Lower leg skin (tissue), 4 donors: ENCODE results near the gene DNAJC11. TPM values are rescaled to one million over a fixed set of nuclear protein-coding genes. Genes with fewer than 3 reads are reported as not detected.

Experiments
- DNase-seq, 2 donors: peaks; one replicate each; pipeline ENCODE4 v3.0.0-alpha.2; 2019; ENCODE audit warnings: low spot score in 2 of 2
- H3K4me3 ChIP-seq: fragments of 200-600 bp; sonication (generic); 2 replicates; pipeline ENCODE4 v1.5.1; 2017; ENCODE audit warnings: mild to moderate bottlenecking, low read depth; ENCODE audit not compliant: poor library complexity, severe bottlenecking
- POLR2A ChIP-seq, 2 donors: fragments of 450-650 bp; IDR thresholded peaks; one replicate each; pipeline ENCODE4 v1.6.1; 2016 to 2017; ENCODE audit warnings: antibody characterized with exemption in 2 of 2, mild to moderate bottlenecking in 1 of 2, moderate library complexity in 1 of 2
- WGBS, 2 donors: methylation state at CpG; one replicate each; pipeline ENCODE4 v1.1.5; 2018; 5-methylcytosine and 5-hydroxymethylcytosine counted together
- intact Hi-C: fragments of 100-400 bp; cut with DNase I; formaldehyde crosslinking; loops from one replicate; pipeline ENCODE4 v1.15.0; 2023; ENCODE audit warnings: low total_unique reads
- total RNA-seq, 4 donors: library from RNA; depleted of rRNA; stranded (reverse); fragments of >200 nt; gene quantifications; one replicate each; pipeline ENCODE4 v1.1.0, GENCODE V29; 2016
- TF ChIP-seq, protein P1 (sequence below), 3 donors: fragments of 450-650 bp; IDR thresholded peaks; one replicate each; pipeline ENCODE4 v1.5.1; 2016; ENCODE audit warnings: antibody characterized with exemption in 3 of 3, mild to moderate bottlenecking in 3 of 3, moderate library complexity in 2 of 3

DNAJC11 gene
- total RNA-seq, 4 donors from 2014 or later, result 22.1 to 37.1 (median 27.3) TPM

DNA sequence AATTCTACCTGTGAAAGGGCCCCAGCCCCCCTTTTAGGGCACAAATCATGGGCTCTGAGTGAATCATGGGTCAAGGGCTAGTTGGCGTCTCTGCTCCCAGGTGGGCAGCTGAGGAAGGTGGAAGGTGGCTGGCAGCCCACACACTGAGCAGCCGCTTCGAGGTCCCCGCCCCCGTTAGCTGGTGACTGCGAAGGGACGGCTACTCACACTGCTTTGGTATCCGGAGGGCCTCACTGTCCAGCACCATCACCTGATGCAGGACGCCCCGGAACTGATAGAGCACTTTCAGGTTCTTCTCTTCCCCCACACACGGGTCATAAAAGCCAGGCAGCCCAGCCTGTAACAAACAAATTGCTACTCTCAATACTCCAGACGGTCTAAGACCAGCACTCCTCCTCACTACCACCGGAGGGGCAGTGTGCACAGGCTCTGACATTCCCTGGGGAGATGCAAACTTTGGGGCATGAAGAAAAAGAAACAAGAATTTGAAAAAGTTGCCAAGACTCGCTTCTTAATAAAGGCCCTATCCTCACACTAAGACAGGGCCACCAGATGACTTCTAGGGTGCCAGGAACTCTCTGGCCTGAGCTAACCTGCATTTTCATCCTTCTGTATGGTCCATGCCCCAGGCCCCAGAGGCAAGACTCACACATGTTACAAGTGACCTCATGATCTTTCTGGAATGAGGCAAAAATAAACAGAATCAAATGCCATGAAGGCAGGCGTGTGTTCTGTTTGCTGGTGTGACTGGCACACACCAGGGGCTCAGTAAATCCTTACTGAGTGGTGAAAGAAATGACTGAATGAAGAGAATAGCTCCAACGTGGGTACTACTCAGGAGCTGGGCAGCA is 65.5 kb downstream of the DNAJC11 start:
- intact Hi-C loops, result loop anchor here (10.0 kb wide), 1 partner anchor 61 kb away; the partner anchor contains the start of gene ZBTB48
- TF ChIP-seq POLR2A (IDR thresholded peaks at IDR 0.05), result no peak
- TF ChIP-seq, protein P1, sequence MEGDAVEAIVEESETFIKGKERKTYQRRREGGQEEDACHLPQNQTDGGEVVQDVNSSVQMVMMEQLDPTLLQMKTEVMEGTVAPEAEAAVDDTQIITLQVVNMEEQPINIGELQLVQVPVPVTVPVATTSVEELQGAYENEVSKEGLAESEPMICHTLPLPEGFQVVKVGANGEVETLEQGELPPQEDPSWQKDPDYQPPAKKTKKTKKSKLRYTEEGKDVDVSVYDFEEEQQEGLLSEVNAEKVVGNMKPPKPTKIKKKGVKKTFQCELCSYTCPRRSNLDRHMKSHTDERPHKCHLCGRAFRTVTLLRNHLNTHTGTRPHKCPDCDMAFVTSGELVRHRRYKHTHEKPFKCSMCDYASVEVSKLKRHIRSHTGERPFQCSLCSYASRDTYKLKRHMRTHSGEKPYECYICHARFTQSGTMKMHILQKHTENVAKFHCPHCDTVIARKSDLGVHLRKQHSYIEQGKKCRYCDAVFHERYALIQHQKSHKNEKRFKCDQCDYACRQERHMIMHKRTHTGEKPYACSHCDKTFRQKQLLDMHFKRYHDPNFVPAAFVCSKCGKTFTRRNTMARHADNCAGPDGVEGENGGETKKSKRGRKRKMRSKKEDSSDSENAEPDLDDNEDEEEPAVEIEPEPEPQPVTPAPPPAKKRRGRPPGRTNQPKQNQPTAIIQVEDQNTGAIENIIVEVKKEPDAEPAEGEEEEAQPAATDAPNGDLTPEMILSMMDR (IDR thresholded peaks at IDR 0.05), result no peak
- DNase-seq, result no peak

DNA sequence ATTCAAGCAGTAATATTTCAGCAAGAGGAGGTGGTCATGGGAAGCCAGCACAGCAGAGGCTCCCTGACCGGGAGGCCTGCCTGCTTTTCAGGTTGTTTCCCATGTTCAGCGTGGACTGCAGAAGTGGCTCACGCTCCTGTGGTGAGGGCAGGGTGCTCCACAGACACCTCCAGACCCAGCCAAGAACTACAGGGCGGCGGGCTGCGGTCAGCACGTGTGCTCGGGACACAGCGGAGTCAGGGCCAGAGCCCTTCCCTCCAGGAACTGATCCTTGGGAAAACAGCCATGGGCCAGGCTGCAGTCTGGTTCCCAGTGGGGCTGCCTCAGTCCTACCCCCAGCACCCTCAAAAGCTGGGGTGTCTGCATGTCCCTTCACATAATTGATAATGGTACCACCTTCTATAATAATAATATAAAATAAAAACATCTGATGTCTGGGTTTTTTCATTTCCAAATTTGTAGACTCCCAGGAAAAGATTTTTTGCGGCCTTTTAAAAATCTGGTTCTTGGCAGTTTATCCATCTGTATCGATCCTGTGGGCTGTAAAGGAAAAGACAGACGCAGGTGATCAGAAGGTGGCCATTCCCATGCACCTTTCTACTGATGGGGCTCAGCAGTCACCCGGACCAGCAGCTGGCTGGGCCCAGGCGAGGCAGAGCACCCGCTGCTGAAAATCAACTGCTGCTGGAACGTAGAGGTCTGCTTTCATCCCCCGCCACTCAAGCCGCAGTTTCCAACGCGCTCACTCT is 66.3 kb downstream of the DNAJC11 start:
- no peak for DNase-seq
- WGBS, 2 donors, result 87 to 91% methylated on average over 20 of the region's 20 CpGs
- intact Hi-C loops, result loop anchor here (10.0 kb wide), 1 partner anchor 61 kb away; the partner anchor contains the start of gene ZBTB48
- no peak overlapping the region for H3K4me3 ChIP-seq
- no peak for TF ChIP-seq POLR2A (IDR thresholded peaks at IDR 0.05)
- TF ChIP-seq, protein P1 (IDR thresholded peaks at IDR 0.05), result no peak

More for the DNA sequence above, 65.5 kb downstream of the DNAJC11 start:
- 83 to 90% methylated on average over 16 of the region's 16 CpGs for WGBS, 2 donors
- no peak overlapping the region for H3K4me3 ChIP-seq

- intact Hi-C loops, result loop anchor here (10.0 kb wide), 1 partner anchor 60 kb away; the partner anchor contains the start of gene ZBTB48
- no peak for TF ChIP-seq POLR2A (IDR thresholded peaks at IDR 0.05)
- TF ChIP-seq, protein P1 (IDR thresholded peaks at IDR 0.05), result no peak
- H3K4me3 ChIP-seq, result no peak overlapping the region
- WGBS, 2 donors, result 66 to 85% methylated on average over 16 to 23 of the region's 29 CpGs
- no peak for DNase-seq
Measured at GRCh38 chr1:6634371-6635052, 67.1 kb downstream of the DNAJC11 start.

- intact Hi-C loops, result loop anchor here (10.0 kb wide), 1 partner anchor 58 kb away; the partner anchor contains the start of gene ZBTB48
- 91 to 93% methylated on average over 26 to 27 of the region's 30 CpGs for WGBS, 2 donors
Measured at GRCh38 chr1:6632588-6633514, 68.8 kb downstream of the DNAJC11 start.

More at GRCh38 chr1:6632588-6633514, 68.8 kb downstream of the DNAJC11 start:
- no peak for DNase-seq
- no peak overlapping the region for H3K4me3 ChIP-seq
- TF ChIP-seq, protein P1 (IDR thresholded peaks at IDR 0.05), result no peak
- TF ChIP-seq POLR2A (IDR thresholded peaks at IDR 0.05), result no peak
